HG03064 (cell line): Measurements from ENCODE around the gene TRIM16.
A peak's percentile ranks its signal among the peaks of the same experiment; 100 is the strongest.
"Not testable (repeated sequence)": the region's sequence is repeated elsewhere in the genome, so short reads cannot be mapped to it uniquely, and the experiment has no call there.

ENCODE experiments used
- ATAC-seq: cut with Tn5 transposase; IDR thresholded peaks from one replicate; pipeline ENCODE4 v1.9.1; 2021; ENCODE audit warnings: low read depth; ENCODE audit not compliant: unreplicated experiment

Gene TRIM16

DNA sequence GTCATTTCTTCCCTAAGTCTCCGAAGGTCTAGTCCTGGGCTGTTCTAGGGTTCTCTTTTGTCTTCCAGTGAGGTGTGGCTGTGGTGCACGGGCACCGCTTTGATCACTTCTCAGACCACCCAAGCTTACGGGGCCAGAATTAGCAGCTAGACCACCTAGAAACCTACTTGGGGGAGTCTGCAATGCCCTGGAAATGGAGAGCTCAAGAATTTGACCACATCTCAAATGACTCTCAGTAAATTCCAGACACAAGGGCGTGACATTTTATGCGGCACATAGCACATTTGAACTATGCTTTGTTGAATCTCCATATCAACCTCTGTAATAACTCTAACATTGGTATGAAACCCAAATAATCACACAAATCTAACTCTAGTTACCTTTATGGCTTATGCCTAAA, 24.9 kb downstream of the TRIM16 start:
- ATAC-seq = no peak

DNA sequence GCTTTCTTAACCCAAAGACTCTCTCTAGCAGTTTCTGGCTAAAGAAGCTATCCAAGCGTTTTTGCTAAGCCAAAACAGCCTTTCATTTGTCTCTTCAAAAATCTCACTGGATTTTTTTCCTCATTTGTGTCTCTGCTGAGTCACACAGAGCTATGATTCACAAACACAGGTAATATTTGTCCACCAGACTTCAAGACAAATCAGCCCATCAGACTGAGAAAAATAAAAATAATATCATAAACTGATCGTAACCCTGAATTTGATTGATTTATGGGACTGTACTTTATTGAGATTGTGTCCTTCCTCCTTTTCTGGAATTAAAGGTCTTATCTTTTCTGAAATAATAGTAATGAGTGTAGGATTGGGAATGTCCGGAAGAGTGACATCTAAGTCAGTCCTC, 25.8 kb downstream of the TRIM16 start:
- no peak for ATAC-seq

DNA sequence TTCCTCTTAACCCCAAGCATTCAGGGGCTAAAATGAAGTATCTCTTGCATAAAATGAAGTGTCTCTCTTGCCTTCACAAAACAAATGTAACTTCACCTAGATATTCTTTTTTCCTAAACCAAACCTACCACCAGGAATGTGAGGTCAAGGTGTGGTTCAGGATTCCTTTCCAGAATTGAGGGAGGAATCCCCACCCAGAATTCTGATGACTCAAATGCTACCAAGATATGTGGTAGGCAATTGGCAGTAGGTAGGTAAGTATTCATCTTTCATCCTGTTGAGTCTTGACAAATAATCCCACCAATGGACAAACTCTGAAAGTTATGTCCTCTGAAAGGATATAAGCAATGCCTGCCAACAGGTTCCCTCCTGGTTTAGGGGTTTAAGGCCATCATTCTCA, 26.2 kb downstream of the TRIM16 start:
- ATAC-seq = no peak

DNA sequence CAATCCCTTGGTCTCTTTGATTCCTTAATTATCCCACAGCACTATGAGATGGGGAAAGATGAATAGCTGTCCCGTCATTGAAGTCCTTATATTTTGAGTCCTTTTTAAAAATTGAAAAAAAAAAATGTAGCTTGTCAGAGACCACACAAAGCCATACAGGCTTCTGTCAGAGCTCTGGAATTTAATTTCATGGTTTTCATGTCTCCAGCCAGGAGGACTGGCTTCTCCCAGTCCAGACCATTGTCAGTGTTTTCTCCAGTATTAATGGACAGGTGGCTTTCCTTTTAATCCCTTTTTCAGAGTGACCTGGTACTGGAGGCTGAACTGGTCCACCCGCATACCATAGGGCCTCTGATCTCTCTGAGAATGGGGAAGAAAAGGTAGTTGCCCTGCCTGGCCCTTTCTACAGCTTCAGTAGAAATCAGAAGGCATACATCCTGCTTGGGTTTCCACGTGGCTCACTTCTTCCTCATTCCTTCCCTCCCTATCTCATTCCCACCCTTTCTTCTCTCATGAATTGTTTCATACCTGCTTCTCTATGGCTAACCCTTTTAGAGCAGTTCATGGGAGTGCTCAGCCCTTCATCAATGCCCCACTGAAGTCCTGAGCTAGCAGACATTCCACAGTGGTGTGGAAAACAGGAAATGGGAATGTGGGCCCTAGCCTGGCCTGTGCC, 29.1 kb downstream of the TRIM16 start:
- ATAC-seq = no peak

DNA sequence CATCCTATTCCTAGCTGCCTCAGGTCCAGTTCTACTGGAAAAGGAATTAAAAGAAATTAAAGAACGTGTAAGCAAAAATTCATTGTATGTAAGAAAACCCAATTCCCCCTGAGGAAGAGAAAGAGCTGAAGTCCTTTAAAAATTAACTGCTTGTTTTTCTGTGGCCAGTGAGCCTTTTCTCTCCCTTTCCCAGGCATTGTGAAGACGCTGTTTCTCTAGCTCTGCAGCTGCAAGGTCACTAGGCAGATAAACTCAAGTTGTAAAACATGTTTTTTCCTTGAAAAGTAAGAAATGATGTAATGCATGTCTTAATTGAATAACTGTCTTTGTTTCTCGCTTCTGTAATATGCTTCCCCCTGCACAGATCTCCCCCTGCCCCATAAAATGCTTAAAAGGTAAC, 29.7 kb downstream of the TRIM16 start:
- ATAC-seq = not testable (repeated sequence)

DNA sequence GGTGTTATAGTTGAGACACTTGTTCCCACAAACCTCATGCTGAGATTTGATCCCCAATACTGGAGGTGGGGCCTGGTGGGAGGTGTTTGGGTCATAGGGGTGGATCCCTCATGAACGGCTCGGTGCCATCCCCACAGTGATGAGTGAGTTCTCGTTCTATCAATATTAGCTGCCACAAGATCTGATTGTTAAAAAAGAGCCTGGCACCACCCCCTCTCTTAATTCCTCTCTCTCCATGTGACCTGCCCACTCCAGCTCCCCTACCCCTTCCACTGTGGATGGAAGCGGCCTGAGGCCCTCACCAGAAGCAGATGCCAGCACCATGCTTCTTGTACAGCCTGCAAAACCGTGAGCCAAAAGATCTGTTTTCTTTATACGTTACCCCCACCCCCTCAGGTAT, 31.2 kb downstream of the TRIM16 start:
- no peak for ATAC-seq

DNA sequence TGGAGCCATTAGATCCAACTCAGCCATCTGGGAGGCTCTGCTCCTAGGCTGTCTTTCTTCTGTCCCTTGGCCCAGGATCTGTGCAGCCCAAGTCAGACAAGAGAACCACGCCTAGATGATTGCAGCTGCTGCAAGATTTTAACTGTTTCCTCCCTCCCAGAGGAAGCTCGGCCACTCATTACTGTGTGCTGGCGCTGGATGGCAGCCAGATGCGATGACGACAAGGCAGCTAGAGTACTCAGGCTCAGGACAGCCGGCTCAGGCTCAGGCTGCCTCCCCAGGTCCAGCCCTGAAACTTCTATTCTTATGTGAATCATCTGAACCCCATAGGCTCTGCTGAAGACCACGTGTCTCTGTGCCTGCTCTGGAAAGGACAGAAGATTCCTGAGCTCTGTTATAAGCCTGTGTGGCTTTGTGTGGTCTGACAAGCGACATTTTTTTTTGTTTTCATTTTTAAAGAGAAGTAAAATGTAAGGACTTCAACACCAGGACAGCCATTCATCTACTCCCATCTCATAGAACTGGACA, 32.5 kb downstream of the TRIM16 start:
- ATAC-seq = peak; percentile 84

DNA sequence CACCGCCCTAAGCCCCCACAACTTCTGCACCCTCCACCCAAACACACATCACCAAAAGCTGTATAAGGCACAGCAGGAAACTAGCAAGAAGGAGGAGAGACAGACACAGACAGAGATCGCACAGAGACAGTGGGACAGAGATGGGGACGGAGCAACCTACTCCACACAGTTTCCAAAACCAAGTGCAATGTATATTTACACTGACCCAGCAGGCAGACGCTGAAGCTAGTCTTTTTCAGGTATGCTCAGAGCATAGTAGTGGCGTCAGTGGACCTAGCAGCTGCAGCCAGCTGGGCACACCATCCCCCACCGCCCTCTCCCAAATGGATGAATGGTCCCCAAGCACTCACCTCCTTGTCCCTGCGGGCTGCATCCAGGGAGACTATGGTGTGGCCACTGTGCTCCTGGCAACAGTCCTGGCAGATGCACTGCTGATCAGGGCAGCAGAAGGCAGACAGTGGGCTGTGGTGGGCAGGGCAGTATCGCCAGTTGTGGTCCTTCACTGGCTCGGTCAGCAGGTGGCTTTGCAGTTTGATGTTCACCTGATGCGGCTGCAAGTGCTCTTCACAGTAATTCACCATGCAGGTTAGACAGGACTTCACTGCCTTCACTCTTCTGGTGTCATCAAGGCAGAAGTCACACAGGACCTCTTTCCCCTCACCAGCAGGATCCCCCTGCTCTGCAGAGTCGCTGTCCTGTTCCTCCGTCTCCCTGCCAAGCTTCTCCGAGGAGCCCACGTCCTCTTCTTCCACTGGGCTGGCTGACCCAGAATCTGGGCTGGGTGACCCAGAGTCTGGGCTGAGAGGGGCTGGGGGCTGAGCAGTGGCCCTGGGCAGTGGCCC, 33.1 kb downstream of the TRIM16 start:
- no peak for ATAC-seq

DNA sequence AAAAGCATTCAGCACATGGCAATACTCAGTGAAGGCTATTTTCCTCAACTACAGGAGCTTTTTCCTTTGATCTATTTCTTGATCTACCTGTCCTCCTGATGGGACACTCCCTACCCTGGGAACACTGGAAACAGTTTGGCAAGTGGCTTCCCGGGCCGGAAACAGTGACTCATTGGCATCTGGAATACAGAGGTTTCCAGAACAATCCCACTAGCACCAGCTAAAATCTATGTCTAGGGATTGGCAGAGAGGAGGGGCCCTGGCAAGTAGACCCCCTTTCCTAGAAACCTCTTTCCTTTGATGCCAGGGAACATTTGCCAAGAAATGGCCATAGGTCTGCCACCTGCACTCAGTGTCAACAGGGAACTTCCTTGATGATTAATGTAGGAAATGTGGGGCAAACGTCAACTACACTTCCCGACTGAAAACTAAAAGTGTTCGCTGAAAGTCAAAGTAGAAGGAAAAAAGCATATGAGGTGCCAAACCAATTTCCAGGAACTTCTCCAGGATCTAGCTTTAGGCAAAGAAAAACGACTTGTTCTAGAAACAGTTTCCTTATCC, 34.2 kb downstream of the TRIM16 start:
- ATAC-seq = no peak

DNA sequence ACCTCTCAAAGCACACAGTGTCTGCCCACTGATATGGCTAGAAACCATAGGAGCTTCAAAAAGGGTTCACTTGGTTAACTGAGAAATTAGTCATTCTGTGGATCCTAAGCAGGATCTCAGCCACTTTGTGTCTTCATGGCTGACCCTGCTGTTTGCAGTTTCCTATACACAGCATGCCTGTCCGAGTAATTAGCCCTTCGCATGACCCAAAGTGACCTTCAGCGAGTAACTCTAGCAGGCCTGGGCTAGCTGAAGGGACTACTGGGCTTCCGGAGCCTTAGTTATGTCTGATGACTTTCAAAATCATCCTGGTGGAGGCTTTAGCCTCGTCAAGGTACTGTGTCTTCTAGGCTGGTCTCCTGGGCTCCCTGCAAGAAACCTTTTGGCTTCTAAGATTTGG, 35.7 kb downstream of the TRIM16 start:
- no peak for ATAC-seq

DNA sequence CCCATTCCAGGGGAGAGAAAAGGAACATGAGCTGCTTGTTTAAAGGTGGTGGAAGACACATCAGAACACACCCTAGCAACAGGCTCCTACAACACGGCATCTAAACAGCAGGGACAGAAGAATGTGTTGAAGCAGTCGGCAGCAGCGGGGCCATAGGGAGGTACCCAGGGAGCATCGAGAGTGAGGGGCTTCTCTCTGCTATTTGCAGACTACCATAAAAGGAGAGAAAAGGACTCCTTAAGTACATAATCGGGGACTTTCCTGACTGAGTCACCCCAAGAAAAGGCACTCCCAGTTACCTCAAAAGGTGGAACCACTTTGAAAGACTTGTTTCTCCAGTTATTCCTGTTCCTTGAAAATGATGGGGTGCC, 38.2 kb downstream of the TRIM16 start:
- ATAC-seq = not testable (repeated sequence)

DNA sequence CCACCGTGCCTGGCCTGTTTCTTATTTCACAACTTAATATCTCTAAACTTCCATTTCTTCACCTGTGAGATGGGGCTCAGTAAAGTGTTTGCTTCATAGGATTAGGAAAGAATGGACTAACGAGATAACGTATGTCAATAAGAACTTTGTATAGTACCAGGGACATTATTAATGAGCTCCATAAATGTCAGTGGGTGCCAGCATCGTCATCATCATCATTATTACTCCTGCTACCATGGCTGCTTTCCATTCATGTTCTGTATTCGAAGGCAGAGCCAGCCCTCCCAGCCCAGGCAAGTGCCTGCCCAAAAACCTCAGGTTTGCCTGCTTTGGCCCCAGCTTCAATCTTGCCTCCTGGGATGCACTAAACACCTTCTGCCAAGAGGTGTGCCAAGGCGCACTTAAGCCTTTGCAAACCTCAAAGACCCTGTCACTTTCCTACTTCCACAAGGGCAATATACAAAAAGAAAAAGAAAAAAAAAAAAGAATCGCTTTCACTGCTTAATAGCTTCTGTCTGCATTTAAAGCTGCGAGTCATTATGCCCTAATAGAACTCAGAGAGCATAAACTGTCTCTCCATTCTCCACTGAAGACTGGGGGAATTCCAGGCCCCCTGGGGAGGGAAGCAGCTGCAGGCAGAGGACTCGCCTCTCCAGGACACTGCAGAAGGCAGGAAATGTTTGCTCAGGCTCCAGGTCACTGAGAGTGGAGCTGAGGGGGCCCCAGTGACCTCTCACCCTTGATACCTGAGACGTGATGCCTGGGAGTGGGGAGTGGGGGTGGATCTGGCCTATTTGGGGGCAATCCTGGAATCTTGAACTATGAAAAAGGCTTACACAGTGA, 38.8 kb downstream of the TRIM16 start:
- not testable (repeated sequence) for ATAC-seq

DNA sequence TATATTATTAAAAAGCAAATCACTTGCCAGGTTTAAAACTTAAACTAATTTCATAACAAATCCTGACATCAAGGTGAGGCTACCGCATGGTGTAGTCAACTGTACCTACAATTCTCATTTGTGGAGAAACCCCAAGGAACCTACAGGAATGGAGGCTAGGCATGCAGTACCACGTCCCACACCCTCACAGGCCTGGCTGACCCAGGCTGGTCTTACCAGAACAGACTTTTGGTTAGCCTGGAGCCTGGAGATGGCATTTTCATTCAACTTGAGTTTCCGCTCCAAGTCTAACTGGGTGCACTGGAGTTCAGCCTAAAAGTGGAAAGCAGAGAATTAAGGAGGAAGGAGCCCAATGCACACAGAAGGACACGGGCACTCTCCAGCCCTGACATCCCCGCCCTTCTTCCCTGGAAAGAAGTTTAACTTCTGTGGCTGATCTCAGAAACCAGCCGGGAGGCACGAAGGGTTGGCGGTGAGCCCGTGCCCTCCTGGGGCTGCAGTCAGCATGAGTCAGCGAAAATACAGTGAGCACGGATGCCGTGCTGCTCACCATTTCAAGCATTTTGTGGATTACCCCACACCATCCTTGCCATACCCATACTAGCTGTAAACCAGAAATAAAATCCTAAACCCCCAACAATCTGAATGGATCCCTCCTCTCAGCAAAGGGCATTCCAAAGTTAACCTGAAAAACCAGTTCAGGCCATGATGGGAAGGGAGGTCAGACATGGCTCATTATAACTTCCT, 41.4 kb downstream of the TRIM16 start:
- ATAC-seq = not testable (repeated sequence)

DNA sequence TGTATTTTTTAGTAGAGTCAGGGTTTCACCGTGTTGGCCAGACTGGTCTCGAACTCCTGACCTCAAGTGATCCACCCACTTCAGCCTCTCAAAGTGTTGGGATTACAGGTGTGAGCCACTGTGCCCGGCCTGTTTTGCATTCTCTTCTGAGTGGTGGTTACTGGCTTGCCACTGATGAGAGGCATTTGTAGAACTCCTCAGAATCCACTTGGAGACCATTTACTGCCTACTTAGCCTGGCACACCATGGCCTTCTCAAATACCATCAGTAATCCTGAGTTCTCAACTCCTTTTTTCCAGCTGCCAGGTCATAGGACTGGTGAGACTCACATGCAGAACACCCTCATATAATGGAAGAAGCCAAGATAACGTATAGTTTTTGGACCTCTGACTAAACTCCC, 42.1 kb downstream of the TRIM16 start:
- not testable (repeated sequence) for ATAC-seq

DNA sequence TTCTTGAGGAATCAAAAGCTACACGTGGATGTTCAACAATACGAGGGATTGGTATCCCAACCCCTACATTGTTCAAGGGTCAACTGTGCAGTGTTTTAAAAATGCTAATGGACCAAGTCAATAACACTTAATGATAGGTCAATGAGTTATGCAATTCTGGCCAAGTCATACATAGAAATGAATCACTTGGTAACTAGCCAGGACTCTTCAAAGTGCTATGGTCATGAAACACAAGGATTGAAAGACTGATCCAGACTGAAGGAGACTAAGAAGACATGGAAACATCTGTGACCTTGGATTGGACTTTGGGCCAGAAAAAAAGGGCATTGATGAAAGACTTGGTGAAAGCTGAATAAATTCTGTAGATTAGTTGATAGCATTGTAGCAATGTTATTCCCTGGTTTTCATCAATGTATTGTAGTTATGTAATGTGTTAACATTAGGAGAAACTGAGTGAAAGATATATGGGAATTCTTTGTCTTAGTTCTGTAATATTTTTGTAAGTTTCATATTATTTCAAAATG, 53.1 kb downstream of the TRIM16 start:
- ATAC-seq = not testable (repeated sequence)

DNA sequence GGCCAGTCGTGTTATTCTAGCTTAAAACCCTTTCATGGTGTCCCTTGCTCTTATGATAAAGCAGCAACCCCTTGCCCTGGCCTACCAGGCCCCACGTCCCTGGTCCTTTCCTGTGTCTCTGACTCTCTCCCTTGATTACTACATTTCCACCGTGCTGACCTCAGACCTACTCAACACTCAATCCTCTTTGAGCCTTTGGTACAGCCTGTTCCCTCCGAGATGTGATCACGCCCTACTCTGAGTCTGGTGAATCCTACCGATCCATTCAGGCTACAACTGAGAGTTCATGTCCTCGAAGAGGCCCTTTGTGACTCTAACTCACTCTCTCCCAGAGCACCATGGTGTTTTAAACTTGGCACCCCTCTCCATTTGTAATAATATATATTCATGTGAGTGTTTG, 54.1 kb downstream of the TRIM16 start:
- not testable (repeated sequence) for ATAC-seq

DNA sequence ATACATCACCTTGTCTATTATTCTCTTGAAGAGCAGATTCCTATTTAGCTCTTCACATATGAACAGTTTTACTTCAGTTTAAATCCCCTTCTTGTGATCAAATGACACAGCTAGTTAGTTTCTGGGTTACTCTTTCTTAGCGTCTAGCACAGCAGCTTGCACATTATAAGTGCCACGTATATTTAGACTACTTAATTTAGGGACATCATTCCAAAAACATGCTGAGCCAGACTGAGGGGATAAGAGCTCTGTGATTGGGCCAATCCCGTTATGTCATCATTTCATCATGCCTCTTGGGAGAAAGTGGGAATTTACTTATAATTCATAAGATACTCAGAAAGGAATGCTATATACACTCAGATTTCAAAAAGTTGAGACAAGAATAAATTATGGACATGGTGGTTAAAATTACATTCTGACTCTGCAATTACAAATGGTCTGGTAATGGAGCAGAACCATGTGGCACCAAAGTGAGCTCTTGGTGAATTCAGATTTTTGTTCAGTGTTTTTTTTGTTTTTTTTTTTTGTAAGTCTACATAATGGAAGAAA, 60.4 kb downstream of the TRIM16 start:
- not testable (repeated sequence) for ATAC-seq

DNA sequence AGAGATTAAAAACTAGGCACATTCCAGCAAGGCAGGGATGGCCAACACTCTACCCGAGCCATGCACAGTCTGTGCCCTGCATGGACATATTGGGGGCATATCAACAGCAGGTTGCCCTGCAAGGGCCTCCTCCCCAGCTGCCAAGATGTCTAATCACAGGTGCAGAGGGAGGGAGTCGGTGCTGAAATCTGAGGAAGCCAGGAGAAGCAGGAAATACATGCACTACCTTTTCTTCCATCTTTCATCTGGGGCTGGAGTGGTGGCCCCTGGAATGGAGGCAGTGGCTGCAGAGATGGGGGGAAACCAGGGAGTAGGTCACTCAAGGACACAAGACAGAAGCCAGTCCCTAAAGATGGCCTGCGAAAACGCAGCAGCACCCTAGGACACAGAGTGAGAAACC, 60.9 kb downstream of the TRIM16 start:
- ATAC-seq = not testable (repeated sequence)

DNA sequence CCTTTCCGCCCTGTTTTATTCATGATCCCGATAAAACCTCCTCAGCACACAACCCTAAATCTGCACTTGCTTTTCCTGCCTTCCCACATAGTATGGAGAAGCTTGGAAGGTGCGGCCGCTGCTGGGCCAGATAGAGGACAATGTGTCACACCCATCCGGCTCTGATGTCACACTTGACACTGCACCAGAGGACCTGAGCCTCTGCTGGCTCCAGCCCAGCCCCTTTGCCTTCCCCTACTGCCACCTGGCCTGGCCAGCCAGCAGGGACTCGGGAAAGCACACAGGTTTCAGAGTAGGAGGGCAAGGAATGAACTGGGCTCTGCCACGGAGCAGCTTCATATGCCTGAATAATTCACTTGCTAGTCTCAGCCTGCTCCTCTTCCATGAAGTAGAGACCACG, 62.0 kb downstream of the TRIM16 start:
- not testable (repeated sequence) for ATAC-seq
